ENCODE measurements around the gene CMTM6. TPM values are rescaled to one million over a fixed set of nuclear protein-coding genes. Genes with fewer than 3 reads are reported as not detected.

The CMTM6 gene
- polyA plus RNA-seq, 1 experiment, result 22.8 TPM

GRCh38 chr3:32455609-32456428 is 46.8 kb downstream of the CMTM6 start:
- CTCF ChIA-PET, result interaction anchor here (0.9 to 4.7 kb wide), 2 partner anchors 9 to 13 kb away, joined by 3 to 34 read pairs; no protein-coding TSS in a partner anchor
- H3K36me3 ChIP-seq (ENCODE audit: control insufficient read depth, insufficient read depth, low read length), result no peaks in the 10 kb centered on the region
- H3K4me3 ChIP-seq (ENCODE audit: low read depth, low read length), result no peak overlapping the region
- POLR2A ChIA-PET, result no interaction called here
- no peak for DNase-seq (ENCODE audit: low read depth)
- H3K27me3 ChIP-seq (ENCODE audit: control insufficient read depth, insufficient read depth, low read length), result no peaks in the 10 kb centered on the region
- TF ChIP-seq CTCF (IDR thresholded peaks at IDR 0.05; ENCODE audit: insufficient read depth, low read depth, low read length), result no peak

GRCh38 chr3:32454731-32455608 is 47.7 kb downstream of the CMTM6 start:
- ChIA-PET CTCF (interaction anchor here (0.9 to 4.7 kb wide), 3 partner anchors 10 to 63 kb away, joined by 3 to 34 read pairs (median 3); partner anchors contain the start of gene CMTM7), POLR2A (no interaction called here)
- H3K27me3 ChIP-seq (ENCODE audit: control insufficient read depth, insufficient read depth, low read length), result no peaks in the 10 kb centered on the region
- no peaks in the 10 kb centered on the region; the same call in 1 of the 2 replicates for H3K36me3 ChIP-seq (ENCODE audit: control insufficient read depth, insufficient read depth, low read length)
- no peak for TF ChIP-seq CTCF (IDR thresholded peaks at IDR 0.05; ENCODE audit: insufficient read depth, low read depth, low read length)
- no peak for DNase-seq (ENCODE audit: low read depth)
- no peak overlapping the region for H3K4me3 ChIP-seq (ENCODE audit: low read depth, low read length)

GRCh38 chr3:32454111-32454510 is 48.5 kb downstream of the CMTM6 start:
- Histone ChIP-seq H3K36me3 (ENCODE audit: control insufficient read depth, insufficient read depth, low read length) (no peaks in the 10 kb centered on the region; the same call in 1 of the 2 replicates), H3K4me3 (ENCODE audit: low read depth, low read length) (no peak overlapping the region), H3K27me3 (ENCODE audit: control insufficient read depth, insufficient read depth, low read length) (no peaks in the 10 kb centered on the region)
- CTCF ChIA-PET, result interaction anchor here (1.1 to 4.7 kb wide), 2 partner anchors 14 to 62 kb away, joined by 3 to 34 read pairs; partner anchors contain the start of gene CMTM7
- DNase-seq (ENCODE audit: low read depth), result no peak
- no peak for TF ChIP-seq CTCF (IDR thresholded peaks at IDR 0.05; ENCODE audit: insufficient read depth, low read depth, low read length)
- POLR2A ChIA-PET, result no interaction called here

- peak; percentile 35 for DNase-seq (ENCODE audit: low read depth)
- H3K36me3 ChIP-seq (ENCODE audit: control insufficient read depth, insufficient read depth, low read length), result no peaks in the 10 kb centered on the region; the same call in 1 of the 2 replicates
- POLR2A ChIA-PET, result no interaction called here
- no peaks in the 10 kb centered on the region for H3K27me3 ChIP-seq (ENCODE audit: control insufficient read depth, insufficient read depth, low read length)
- CTCF ChIA-PET, result interaction anchor here (4.7 kb wide), 1 partner anchor 15 kb away, joined by 34 read pairs; no protein-coding TSS in a partner anchor
- no peak for TF ChIP-seq CTCF (IDR thresholded peaks at IDR 0.05; ENCODE audit: insufficient read depth, low read depth, low read length)
- H3K4me3 ChIP-seq (ENCODE audit: low read depth, low read length), result no peak overlapping the region
Observed at GRCh38 chr3:32453346-32453745, 49.3 kb downstream of the CMTM6 start.

- POLR2A ChIA-PET, result no interaction called here
- Histone ChIP-seq H3K27me3 (ENCODE audit: control insufficient read depth, insufficient read depth, low read length) (no peaks in the 10 kb centered on the region), H3K36me3 (ENCODE audit: control insufficient read depth, insufficient read depth, low read length) (no peaks in the 10 kb centered on the region; the same call in 1 of the 2 replicates), H3K4me3 (ENCODE audit: low read depth, low read length) (no peak overlapping the region)
- no peak for TF ChIP-seq CTCF (IDR thresholded peaks at IDR 0.05; ENCODE audit: insufficient read depth, low read depth, low read length)
- CTCF ChIA-PET, result interaction anchor here (2.5 kb wide), 1 partner anchor 16 kb away, joined by 12 read pairs; no protein-coding TSS in a partner anchor
- DNase-seq (ENCODE audit: low read depth), result no peak
Observed at GRCh38 chr3:32452009-32452408, 50.6 kb downstream of the CMTM6 start.
